Measurements from ENCODE around the gene C1R. TPM values are rescaled to one million over a fixed set of nuclear protein-coding genes. Genes with fewer than 3 reads are reported as not detected.
A peak's percentile ranks its signal among the peaks of the same experiment; 100 is the strongest.

The C1R gene
- total RNA-seq, 3 donors from 2014 or later (not counting 1 experiment from before 2014, with no cell fraction given) = 6.4 to 7.8 (median 6.6) TPM

DNA sequence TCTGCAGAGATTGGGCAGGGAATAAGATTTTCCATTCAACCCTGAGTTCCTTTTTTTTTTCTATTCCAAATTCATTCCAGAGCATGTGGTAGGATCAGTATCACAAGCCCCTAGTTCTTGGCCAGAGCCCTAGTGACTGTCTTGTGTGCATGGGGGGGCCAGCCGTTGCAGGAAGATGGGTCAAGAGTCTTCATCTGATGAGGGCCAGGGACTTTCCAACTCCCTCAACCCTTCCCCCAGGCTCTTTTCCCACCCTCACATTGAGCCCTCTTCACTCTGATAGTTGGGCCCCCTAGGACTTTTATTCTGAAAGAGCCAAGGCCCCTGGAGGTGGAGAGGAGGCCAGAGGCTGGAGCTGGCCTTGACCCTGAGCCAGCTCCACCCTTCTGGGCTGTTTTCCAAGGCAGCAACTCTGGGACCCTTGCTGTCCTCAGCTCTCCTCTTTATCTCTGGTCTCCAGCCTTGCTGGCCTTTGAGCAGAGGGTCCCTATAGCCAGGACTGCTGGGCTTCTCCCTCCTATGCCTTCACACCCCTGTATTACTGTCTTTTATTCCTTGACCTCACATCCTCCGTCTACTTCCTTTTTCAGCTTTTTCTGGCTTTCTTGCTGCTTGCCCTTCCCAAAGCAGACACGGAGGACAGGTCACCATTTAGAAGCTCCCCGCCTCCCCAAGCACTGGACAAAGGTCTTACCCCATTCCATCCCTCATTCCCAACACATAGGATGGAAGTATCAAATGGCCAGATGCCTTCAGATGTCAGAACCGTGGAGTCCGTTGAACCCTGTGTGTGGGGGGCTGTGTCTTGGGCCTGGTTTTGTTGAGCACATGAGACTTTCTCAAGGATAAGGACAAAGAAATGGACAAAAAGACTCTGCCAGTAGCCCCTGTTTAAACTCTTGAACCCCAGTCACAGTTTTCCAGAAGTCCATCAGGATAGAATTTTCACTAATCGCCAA lies 30.8 kb upstream of the C1R start:
- intact Hi-C loops (cut with micrococcal nuclease) = no loop called here
- peak overlapping the region in 1 of 2 donors; percentile 3 for H3K27ac Mint-ChIP-seq
- H3K4me3 Mint-ChIP-seq = no peak overlapping the region

GRCh38 chr12:7121324-7121723 lies 29.1 kb upstream of the C1R start:
- TF ChIP-seq CTCF (IDR thresholded peaks at IDR 0.05) = no peak
- intact Hi-C loops (cut with micrococcal nuclease) = no loop called here
- H3K27me3 Mint-ChIP-seq (ENCODE audit: low read depth in 2 of 2) = no peaks in the 10 kb centered on the region
- Histone ChIP-seq H3K27ac (ENCODE audit: low read length) (no peak overlapping the region), H3K9me3 (ENCODE audit: control insufficient read depth, insufficient read depth, low read length) (no peaks in the 10 kb centered on the region), H3K36me3 (ENCODE audit: control insufficient read depth, insufficient read depth, low read length) (peaks cover 2% of the 10 kb centered on the region), H3K4me1 (ENCODE audit: control insufficient read depth, insufficient read depth, low read length) (no peaks in the 10 kb centered on the region), H3K27me3 (ENCODE audit: control insufficient read depth, insufficient read depth, low read length) (no peaks in the 10 kb centered on the region), H3K4me3 (ENCODE audit: low read length) (no peak overlapping the region)
- ATAC-seq (no peak), DNase-seq (no peak)
- H3K4me3 Mint-ChIP-seq = no peak overlapping the region
- no peaks in the 10 kb centered on the region for H3K4me1 Mint-ChIP-seq
- H3K27ac Mint-ChIP-seq = no peak overlapping the region
- H3K36me3 Mint-ChIP-seq = no peaks in the 10 kb centered on the region
- no peaks in the 10 kb centered on the region for H3K9me3 Mint-ChIP-seq
- WGBS (ENCODE audit: insufficient coverage) = 95% methylated on average over 5 of the region's 5 CpGs

More for the DNA sequence above, 30.8 kb upstream of the C1R start:
- no peaks in the 10 kb centered on the region for H3K9me3 ChIP-seq (ENCODE audit: control insufficient read depth, insufficient read depth, low read length)
- WGBS (ENCODE audit: insufficient coverage) = 88% methylated on average over 7 of the region's 7 CpGs
- TF ChIP-seq CTCF (IDR thresholded peaks at IDR 0.05) = no peak
- ATAC-seq (no peak), DNase-seq (no peak)
- Mint-ChIP-seq H3K9me3 (no peaks in the 10 kb centered on the region), H3K36me3 (no peaks in the 10 kb centered on the region), H3K27me3 (ENCODE audit: low read depth in 2 of 2) (no peaks in the 10 kb centered on the region), H3K4me1 (no peaks in the 10 kb centered on the region)
- no peak overlapping the region for H3K4me3 ChIP-seq (ENCODE audit: low read length)
- H3K27ac ChIP-seq (ENCODE audit: low read length) = no peak overlapping the region
- no peaks in the 10 kb centered on the region for H3K36me3 ChIP-seq (ENCODE audit: control insufficient read depth, insufficient read depth, low read length)
- H3K4me1 ChIP-seq (ENCODE audit: control insufficient read depth, insufficient read depth, low read length) = no peaks in the 10 kb centered on the region
- no peaks in the 10 kb centered on the region for H3K27me3 ChIP-seq (ENCODE audit: control insufficient read depth, insufficient read depth, low read length)

GRCh38 chr12:7120166-7120565 lies 27.9 kb upstream of the C1R start:
- Mint-ChIP-seq H3K4me3 (no peak overlapping the region), H3K27ac (no peak overlapping the region), H3K36me3 (no peaks in the 10 kb centered on the region), H3K9me3 (no peaks in the 10 kb centered on the region), H3K27me3 (ENCODE audit: low read depth in 2 of 2) (no peaks in the 10 kb centered on the region), H3K4me1 (no peaks in the 10 kb centered on the region)
- no peak overlapping the region for H3K4me3 ChIP-seq (ENCODE audit: low read length)
- no peak overlapping the region for H3K27ac ChIP-seq (ENCODE audit: low read length)
- H3K4me1 ChIP-seq (ENCODE audit: control insufficient read depth, insufficient read depth, low read length) = no peaks in the 10 kb centered on the region
- WGBS (ENCODE audit: insufficient coverage) = 92% methylated on average over 5 of the region's 5 CpGs
- no peaks in the 10 kb centered on the region for H3K9me3 ChIP-seq (ENCODE audit: control insufficient read depth, insufficient read depth, low read length)
- no peak for DNase-seq
- ATAC-seq = no peak
- H3K27me3 ChIP-seq (ENCODE audit: control insufficient read depth, insufficient read depth, low read length) = no peaks in the 10 kb centered on the region
- TF ChIP-seq CTCF (IDR thresholded peaks at IDR 0.05) = no peak
- intact Hi-C loops (cut with micrococcal nuclease) = no loop called here
- H3K36me3 ChIP-seq (ENCODE audit: control insufficient read depth, insufficient read depth, low read length) = peaks cover 12% of the 10 kb centered on the region

Data from natural killer cell (primary cell).